Gastrocnemius medialis (tissue), 4 donors: Measurements from ENCODE around the gene LBH.

ENCODE experiments used
- CTCF ChIP-seq, 5 experiments: fragments of 450-650 bp in 3 of 5; fragments of 200-600 bp in 2 of 5; sonication (generic) in 2 of 5; IDR thresholded peaks in 4 of 5; conservative IDR thresholded peaks in 1 of 5; 1 replicate in 4 of 5; 2 replicates in 1 of 5; pipeline ENCODE4 v1.5.1; 2016 to 2019; ENCODE audit warnings: antibody characterized with exemption in 5 of 5, mild to moderate bottlenecking in 3 of 5, moderate library complexity in 3 of 5
- POLR2A ChIP-seq, 2 donors: fragments of 450-650 bp; IDR thresholded peaks; one replicate each; pipeline ENCODE4 v1.6.1; 2017; ENCODE audit warnings: antibody characterized with exemption in 2 of 2, mild to moderate bottlenecking in 2 of 2, moderate library complexity in 2 of 2

- TF ChIP-seq CTCF (IDR thresholded peaks at IDR 0.05 in 4 of 5, conservative IDR thresholded peaks at IDR 0.05 in 1 of 5) (no peak), POLR2A (IDR thresholded peaks at IDR 0.05) (no peak)
Observed at GRCh38 chr2:30255026-30255425, 23.7 kb downstream of the LBH start.
